Sigmoid colon (tissue), 7 donors: Measurements from ENCODE around the gene TAF11L8. TPM values are rescaled to one million over a fixed set of nuclear protein-coding genes. Genes with fewer than 3 reads are reported as not detected.
"Not testable (repeated sequence)": the region's sequence is repeated elsewhere in the genome, so short reads cannot be mapped to it uniquely, and the experiment has no call there.

Experiments
- DNase-seq: peaks from one replicate; pipeline ENCODE4 v3.0.0-alpha.2; 2019
- H3K27ac ChIP-seq, 4 donors: fragments of 200-600 bp; sonication (generic); one replicate each; pipeline ENCODE4 v1.5.1; 2016 to 2019; ENCODE audit warnings: mild to moderate bottlenecking in 1 of 4
- H3K27me3 ChIP-seq, 3 donors: fragments of 200-600 bp; sonication (generic); one replicate each; pipeline ENCODE4 v1.5.1; 2019; ENCODE audit warnings: mild to moderate bottlenecking in 1 of 3
- H3K36me3 ChIP-seq, 4 donors: fragments of 200-600 bp; sonication (generic); one replicate each; pipeline ENCODE4 v1.5.1; 2016 to 2019
- H3K4me1 ChIP-seq, 4 donors: fragments of 200-600 bp; sonication (generic); one replicate each; pipeline ENCODE4 v1.5.1; 2017 to 2019
- H3K4me3 ChIP-seq, 4 donors: fragments of 200-600 bp; sonication (generic); one replicate each; pipeline ENCODE4 v1.5.1; 2017 to 2019; ENCODE audit warnings: mild to moderate bottlenecking in 2 of 4, moderate library complexity in 1 of 4
- H3K9me3 ChIP-seq, 4 donors: fragments of 200-600 bp in 3 of 4; sonication (generic) in 3 of 4; one replicate each; pipeline versions ENCODE4 v1.5.1 to v1.6.1; 2013 to 2019
- EP300 ChIP-seq, 4 donors: sonication (generic); formaldehyde crosslinking; IDR thresholded peaks; one replicate each; pipeline ENCODE4 v1.6.1; 2017; ENCODE audit warnings: antibody characterized with exemption in 4 of 4
- POLR2A ChIP-seq, 2 donors: fragments of 450-650 bp; IDR thresholded peaks; one replicate each; pipeline ENCODE4 v1.6.1; 2016; ENCODE audit warnings: antibody characterized with exemption in 2 of 2, mild to moderate bottlenecking in 2 of 2, moderate library complexity in 2 of 2
- POLR2AphosphoS5 ChIP-seq, 4 donors: sonication (generic); formaldehyde crosslinking; IDR thresholded peaks; one replicate each; pipeline ENCODE4 v1.6.1; 2017; ENCODE audit warnings: antibody characterized with exemption in 4 of 4
- WGBS, 2 donors: extraction: QIAGEN DNeasy Blood & Tissue Kit; methylation state at CpG; one replicate each; pipeline ENCODE4 v1.1.7; 2013; 5-methylcytosine and 5-hydroxymethylcytosine counted together
- intact Hi-C: fragments of 100-400 bp; cut with DNase I; formaldehyde crosslinking; loops from one replicate; pipeline ENCODE4 v1.15.1; 2023
- polyA plus RNA-seq, 3 donors: library from polyadenylated mRNA; stranded (reverse); fragments of 200-250 nt; gene quantifications; one replicate each; pipeline ENCODE4 v1.2.3, GENCODE V29; 2013
- total RNA-seq, 4 donors: library from RNA; depleted of rRNA; stranded (reverse); fragments of >200 nt; gene quantifications; one replicate each; pipeline ENCODE4 v1.1.0, GENCODE V29; 2016
- TF ChIP-seq, protein P1 (sequence below), 4 experiments: fragments of 450-650 bp in 3 of 4; fragments of 200-600 bp in 1 of 4; IDR thresholded peaks; one replicate each; pipeline ENCODE4 v1.5.1; 2016 to 2019; ENCODE audit warnings: antibody characterized with exemption in 4 of 4, mild to moderate bottlenecking in 3 of 4, moderate library complexity in 2 of 4
- donor health status: healthy with polysubstance abuse.
- donor health status: Bipolar disorder and iron deficiency.
- donor health status: healthy.

The TAF11L8 gene
- total and polyA plus RNA-seq, 7 donors, result not detected

- no peak for TF ChIP-seq POLR2A (IDR thresholded peaks at IDR 0.05)
- TF ChIP-seq, protein P1, sequence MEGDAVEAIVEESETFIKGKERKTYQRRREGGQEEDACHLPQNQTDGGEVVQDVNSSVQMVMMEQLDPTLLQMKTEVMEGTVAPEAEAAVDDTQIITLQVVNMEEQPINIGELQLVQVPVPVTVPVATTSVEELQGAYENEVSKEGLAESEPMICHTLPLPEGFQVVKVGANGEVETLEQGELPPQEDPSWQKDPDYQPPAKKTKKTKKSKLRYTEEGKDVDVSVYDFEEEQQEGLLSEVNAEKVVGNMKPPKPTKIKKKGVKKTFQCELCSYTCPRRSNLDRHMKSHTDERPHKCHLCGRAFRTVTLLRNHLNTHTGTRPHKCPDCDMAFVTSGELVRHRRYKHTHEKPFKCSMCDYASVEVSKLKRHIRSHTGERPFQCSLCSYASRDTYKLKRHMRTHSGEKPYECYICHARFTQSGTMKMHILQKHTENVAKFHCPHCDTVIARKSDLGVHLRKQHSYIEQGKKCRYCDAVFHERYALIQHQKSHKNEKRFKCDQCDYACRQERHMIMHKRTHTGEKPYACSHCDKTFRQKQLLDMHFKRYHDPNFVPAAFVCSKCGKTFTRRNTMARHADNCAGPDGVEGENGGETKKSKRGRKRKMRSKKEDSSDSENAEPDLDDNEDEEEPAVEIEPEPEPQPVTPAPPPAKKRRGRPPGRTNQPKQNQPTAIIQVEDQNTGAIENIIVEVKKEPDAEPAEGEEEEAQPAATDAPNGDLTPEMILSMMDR (IDR thresholded peaks at IDR 0.05), result no peak
- TF ChIP-seq EP300 (IDR thresholded peaks at IDR 0.05), result no peak
Observed at GRCh38 chr5:17614872-17615605, 24.3 kb upstream of the TAF11L8 start.

DNA sequence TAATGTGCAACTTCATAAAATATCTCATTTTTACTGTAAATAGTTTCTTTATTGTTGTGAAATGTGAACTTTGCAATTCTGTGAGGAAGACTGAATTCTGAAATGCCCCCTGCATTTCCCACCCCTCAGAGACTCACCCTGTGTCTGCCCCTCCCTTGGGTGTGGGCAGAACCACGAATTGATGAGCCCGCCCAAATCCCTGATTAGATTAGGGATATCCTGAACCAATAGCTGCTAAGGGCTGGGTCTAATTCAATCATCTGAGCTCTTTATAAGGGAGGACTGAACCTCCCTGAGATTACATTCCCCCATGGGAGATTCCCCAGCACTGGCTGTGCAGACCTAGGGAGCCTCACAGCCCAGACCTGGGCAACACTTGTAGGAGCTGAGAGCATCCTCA, 19.3 kb upstream of the TAF11L8 start, which contains the start of gene TAF11L12:
TAF11L12 (plus strand) TSS at position 301 of the 400 bp plus-strand sequence.
- H3K4me1 ChIP-seq, H3K4me3 ChIP-seq, DNase-seq, H3K36me3 ChIP-seq, intact Hi-C loops, H3K27me3 ChIP-seq, H3K27ac ChIP-seq, H3K9me3 ChIP-seq: not testable (repeated sequence)
- whole genome bisulfite sequencing, 2 donors, result 50 to 85% methylated on average over 2 of the region's 2 CpGs

More at GRCh38 chr5:17614872-17615605, 24.3 kb upstream of the TAF11L8 start:
- DNase-seq, result no peak
- intact Hi-C loops, result no loop called here
- Histone ChIP-seq H3K27me3 (no peaks in the 10 kb centered on the region), H3K36me3 (no peaks in the 10 kb centered on the region), H3K4me1 (no peaks in the 10 kb centered on the region), H3K27ac (no peak overlapping the region), H3K9me3 (no peaks in the 10 kb centered on the region), H3K4me3 (no peak overlapping the region)
- 90 to 91% methylated on average over 17 of the region's 17 CpGs for WGBS, 2 donors

DNA sequence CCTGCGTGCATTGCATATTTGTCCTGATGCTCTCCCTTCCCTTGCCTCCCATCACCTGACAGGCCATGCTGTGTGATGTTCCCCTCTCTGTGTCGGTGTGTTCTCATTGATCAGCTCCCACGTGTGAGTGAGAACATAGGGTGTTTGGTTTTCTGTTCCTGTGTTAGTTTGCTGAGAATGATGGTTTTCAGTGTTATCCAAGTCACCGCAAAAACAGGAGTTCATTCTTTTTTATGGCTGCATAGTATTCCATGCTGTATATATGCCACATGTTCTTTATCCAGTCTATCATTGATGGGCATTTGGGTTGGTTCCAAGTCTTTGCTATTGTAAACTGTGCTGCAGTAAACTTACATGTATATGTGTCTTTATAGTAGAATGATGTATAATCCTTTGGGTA, 16.7 kb upstream of the TAF11L8 start:
- DNase-seq, H3K27me3 ChIP-seq, H3K27ac ChIP-seq, H3K4me1 ChIP-seq, H3K36me3 ChIP-seq, H3K9me3 ChIP-seq, intact Hi-C loops, H3K4me3 ChIP-seq: not testable (repeated sequence)
- WGBS, 2 donors, result 82 to 94% methylated on average over 4 of the region's 4 CpGs

DNA sequence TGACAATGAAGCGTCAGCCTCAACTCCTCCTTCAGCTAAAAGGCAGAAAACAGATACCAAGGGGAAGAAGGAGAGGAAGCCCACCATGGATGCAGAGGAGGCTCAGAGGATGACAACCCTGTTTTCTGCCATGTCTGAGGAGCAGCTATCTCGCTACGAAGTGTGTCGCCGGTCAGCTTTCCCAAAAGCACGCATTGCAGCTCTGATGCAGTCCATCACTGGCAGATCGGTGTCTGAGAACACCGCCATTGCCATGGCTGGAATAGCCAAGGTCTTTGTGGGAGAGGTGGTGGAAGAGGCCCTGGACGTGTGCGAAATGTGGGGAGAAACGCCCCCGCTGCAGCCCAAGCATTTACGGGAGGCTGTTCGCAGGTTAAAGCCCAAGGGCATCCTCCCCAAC, 14.2 kb upstream of the TAF11L8 start:
- Histone ChIP-seq H3K27me3 (no peaks in the 10 kb centered on the region), H3K9me3 (no peaks in the 10 kb centered on the region), H3K4me3 (no peak overlapping the region), H3K27ac (no peak overlapping the region), H3K4me1 (no peaks in the 10 kb centered on the region), H3K36me3 (no peaks in the 10 kb centered on the region)
- DNase-seq, result no peak
- WGBS, 2 donors, result 94 to 98% methylated on average over 14 of the region's 14 CpGs
- intact Hi-C loops, result no loop called here
- TF ChIP-seq POLR2A (IDR thresholded peaks at IDR 0.05) (no peak), EP300 (IDR thresholded peaks at IDR 0.05) (no peak), POLR2AphosphoS5 (IDR thresholded peaks at IDR 0.05) (no peak)
- TF ChIP-seq, protein P1 (IDR thresholded peaks at IDR 0.05), result no peak

- H3K27me3 ChIP-seq, H3K4me3 ChIP-seq, DNase-seq, H3K36me3 ChIP-seq, H3K4me1 ChIP-seq, intact Hi-C loops, H3K27ac ChIP-seq, H3K9me3 ChIP-seq: not testable (repeated sequence)
- 23 to 67% methylated on average over 6 of the region's 6 CpGs for WGBS, 2 donors
Observed at GRCh38 chr5:17603880-17604279, 13.1 kb upstream of the TAF11L8 start, which contains the start of gene TAF11L11. TAF11L11 (plus strand) TSS chr5:17604183.

DNA sequence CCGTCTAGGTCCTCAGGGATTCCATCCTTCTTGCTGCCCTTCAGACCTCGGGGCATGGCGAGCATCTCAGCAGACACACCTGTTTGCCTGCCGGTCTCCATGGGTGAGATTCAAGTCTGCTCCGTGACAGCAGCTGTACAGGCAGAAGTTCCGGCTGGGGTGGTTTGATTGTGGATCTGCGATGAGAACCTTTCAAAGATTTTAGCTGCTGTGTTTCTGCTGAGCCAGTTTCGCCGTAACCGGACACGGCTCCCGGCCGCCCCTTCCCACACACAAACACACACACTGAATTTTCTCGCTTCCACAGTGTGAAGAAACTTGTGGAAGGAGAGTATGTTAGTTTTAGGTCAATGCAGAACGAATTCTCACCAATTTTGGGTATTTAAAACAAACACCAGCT, 7.0 kb upstream of the TAF11L8 start, which contains the start of gene TAF11L10:
TAF11L10 (minus strand) TSS at position 101 of the 400 bp plus-strand sequence.
- intact Hi-C loops, H3K27ac ChIP-seq, DNase-seq, H3K4me3 ChIP-seq, H3K36me3 ChIP-seq, H3K9me3 ChIP-seq, H3K4me1 ChIP-seq, H3K27me3 ChIP-seq: not testable (repeated sequence)
- no CpG with 5 or more reads among the region's 15 CpGs for WGBS, 2 donors

DNA sequence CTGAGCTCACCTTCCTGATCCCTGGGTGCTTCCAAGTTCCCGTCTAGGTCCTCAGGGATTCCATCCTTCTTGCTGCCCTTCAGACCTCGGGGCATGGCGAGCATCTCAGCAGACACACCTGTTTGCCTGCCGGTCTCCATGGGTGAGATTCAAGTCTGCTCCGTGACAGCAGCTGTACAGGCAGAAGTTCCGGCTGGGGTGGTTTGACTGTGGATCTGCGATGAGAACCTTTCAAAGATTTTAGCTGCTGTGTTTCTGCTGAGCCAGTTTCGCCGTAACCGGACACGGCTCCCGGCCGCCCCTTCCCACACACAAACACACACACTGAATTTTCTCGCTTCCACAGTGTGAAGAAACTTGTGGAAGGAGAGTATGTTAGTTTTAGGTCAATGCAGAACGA, 3.5 kb upstream of the TAF11L8 start, which contains the start of gene TAF11L9:
TAF11L9 (minus strand) TSS at position 140 of the 400 bp plus-strand sequence.
- H3K4me1 ChIP-seq, H3K9me3 ChIP-seq, H3K4me3 ChIP-seq, H3K27me3 ChIP-seq, intact Hi-C loops, H3K36me3 ChIP-seq, H3K27ac ChIP-seq, DNase-seq: not testable (repeated sequence)
- 95 to 96% methylated on average over 8 to 10 of the region's 15 CpGs for WGBS, 2 donors

DNA sequence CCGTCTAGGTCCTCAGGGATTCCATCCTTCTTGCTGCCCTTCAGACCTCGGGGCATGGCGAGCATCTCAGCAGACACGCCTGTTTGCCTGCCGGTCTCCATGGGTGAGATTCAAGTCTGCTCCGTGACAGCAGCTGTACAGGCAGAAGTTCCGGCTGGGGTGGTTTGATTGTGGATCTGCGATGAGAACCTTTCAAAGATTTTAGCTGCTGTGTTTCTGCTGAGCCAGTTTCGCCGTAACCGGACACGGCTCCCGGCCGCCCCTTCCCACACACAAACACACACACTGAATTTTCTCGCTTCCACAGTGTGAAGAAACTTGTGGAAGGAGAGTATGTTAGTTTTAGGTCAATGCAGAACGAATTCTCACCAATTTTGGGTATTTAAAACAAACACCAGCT, 5.1 kb downstream of the TAF11L8 start, which contains the start of gene TAF11L7:
TAF11L7 (minus strand) TSS at position 101 of the 400 bp plus-strand sequence.
- H3K4me3 ChIP-seq, H3K9me3 ChIP-seq, H3K36me3 ChIP-seq, H3K27me3 ChIP-seq, intact Hi-C loops, H3K4me1 ChIP-seq, H3K27ac ChIP-seq, DNase-seq: not testable (repeated sequence)
- WGBS, 2 donors, result no CpG with 5 or more reads among the region's 16 CpGs
